ENCODE results near the gene THSD4.

THSD4 gene

DNA sequence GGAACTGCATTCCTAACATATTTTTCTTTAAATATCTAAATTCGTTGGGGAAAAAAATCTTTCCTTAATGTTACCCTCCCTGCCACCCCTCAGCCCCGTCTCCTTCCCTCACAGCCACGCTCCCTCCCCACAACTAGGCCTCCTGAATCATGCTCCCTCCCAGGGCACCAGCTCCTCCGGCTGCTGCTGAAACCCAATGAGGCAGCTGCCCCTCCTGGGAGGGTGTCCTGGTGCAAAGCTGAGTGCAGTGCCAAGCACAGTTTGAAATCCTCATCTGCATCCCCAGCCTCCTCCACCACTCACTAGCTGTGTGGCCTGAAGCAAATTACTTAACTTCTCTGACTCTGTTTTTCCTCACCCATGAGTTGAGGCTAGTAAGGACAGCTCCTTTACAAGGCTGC, 692.4 kb downstream of the THSD4 start:
- no peaks in the 10 kb centered on the region for H3K36me3 ChIP-seq (ENCODE audit: insufficient read depth, low read length)
- no peak overlapping the region for H3K4me2 ChIP-seq (ENCODE audit: low read length)
- H2AFZ ChIP-seq (ENCODE audit: low read length), result no peak overlapping the region
- H3K27ac ChIP-seq (ENCODE audit: low read depth, low read length, poor library complexity, severe bottlenecking), result no peak overlapping the region
- H3K9me2 ChIP-seq (ENCODE audit: low read depth, low read length), result no peaks in the 10 kb centered on the region
- H3K9ac ChIP-seq (ENCODE audit: low read length), result no peak overlapping the region
- no peaks in the 10 kb centered on the region for H4K20me1 ChIP-seq (ENCODE audit: insufficient read depth, low read length)
- no peaks in the 10 kb centered on the region for H3K79me2 ChIP-seq (ENCODE audit: insufficient read depth, low read length)
- no peak overlapping the region for H3K4me3 ChIP-seq (ENCODE audit: low read depth, low read length, poor library complexity, severe bottlenecking)
- peaks cover 19% of the 10 kb centered on the region for H3K4me1 ChIP-seq (ENCODE audit: insufficient read depth, low read length, severe bottlenecking)
- H3K9me3 ChIP-seq (ENCODE audit: low read length), result no peaks in the 10 kb centered on the region
- H3F3A ChIP-seq (ENCODE audit: insufficient read depth, low read length), result no peaks in the 10 kb centered on the region
- H3K27me3 ChIP-seq (ENCODE audit: insufficient read depth, low read length), result no peaks in the 10 kb centered on the region
- TF ChIP-seq, protein P1, sequence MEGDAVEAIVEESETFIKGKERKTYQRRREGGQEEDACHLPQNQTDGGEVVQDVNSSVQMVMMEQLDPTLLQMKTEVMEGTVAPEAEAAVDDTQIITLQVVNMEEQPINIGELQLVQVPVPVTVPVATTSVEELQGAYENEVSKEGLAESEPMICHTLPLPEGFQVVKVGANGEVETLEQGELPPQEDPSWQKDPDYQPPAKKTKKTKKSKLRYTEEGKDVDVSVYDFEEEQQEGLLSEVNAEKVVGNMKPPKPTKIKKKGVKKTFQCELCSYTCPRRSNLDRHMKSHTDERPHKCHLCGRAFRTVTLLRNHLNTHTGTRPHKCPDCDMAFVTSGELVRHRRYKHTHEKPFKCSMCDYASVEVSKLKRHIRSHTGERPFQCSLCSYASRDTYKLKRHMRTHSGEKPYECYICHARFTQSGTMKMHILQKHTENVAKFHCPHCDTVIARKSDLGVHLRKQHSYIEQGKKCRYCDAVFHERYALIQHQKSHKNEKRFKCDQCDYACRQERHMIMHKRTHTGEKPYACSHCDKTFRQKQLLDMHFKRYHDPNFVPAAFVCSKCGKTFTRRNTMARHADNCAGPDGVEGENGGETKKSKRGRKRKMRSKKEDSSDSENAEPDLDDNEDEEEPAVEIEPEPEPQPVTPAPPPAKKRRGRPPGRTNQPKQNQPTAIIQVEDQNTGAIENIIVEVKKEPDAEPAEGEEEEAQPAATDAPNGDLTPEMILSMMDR (IDR thresholded peaks at IDR 0.05; ENCODE audit: low read length), result no peak
- TF ChIP-seq EZH2 (IDR thresholded peaks at IDR 0.05; ENCODE audit: borderline replicate concordance, low read length), result no peak

DNA sequence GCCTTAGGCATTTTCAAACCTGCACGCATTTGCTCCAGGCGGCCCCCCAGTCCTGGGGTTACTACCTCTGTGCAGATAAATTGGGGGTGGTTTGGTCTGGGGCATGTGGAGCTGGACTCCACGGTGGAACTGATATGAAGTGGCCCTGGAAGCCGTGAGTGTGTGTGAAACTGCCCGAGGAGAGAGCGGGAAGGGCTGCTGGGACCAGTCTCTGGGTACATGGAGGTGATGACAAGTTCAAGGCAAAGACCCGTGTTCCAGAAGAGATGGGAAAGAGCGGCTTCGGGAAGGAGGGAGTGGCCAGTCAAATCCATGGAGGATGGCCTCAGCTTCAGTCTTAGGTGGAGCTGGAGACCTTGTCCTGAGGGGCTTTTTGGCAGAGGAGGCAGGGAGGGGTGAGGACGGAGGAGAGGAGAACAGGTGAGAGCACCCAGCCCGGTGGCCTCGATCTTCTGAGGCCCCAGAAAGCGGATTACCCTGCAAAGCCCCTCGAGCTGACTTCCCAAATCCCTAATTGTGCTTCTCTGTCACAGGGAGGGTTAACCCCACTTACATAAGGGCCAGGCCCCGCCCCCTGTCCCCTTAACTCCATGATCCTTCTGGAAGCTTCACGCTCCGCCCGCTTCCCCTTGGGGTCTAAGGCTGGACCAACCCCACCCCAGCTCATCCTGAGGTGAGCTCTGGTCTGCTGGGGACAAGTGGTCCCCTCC, 693.2 kb downstream of the THSD4 start:
- Histone ChIP-seq H3F3A (ENCODE audit: insufficient read depth, low read length) (no peaks in the 10 kb centered on the region), H3K9me2 (ENCODE audit: low read depth, low read length) (no peaks in the 10 kb centered on the region), H4K20me1 (ENCODE audit: insufficient read depth, low read length) (no peaks in the 10 kb centered on the region), H3K9me3 (ENCODE audit: low read length) (no peaks in the 10 kb centered on the region), H3K27ac (ENCODE audit: low read depth, low read length, poor library complexity, severe bottlenecking) (no peak overlapping the region), H3K4me1 (ENCODE audit: insufficient read depth, low read length, severe bottlenecking) (peaks cover 15% of the 10 kb centered on the region), H3K79me2 (ENCODE audit: insufficient read depth, low read length) (no peaks in the 10 kb centered on the region), H3K4me2 (ENCODE audit: low read length) (no peak overlapping the region), H3K9ac (ENCODE audit: low read length) (no peak overlapping the region), H3K36me3 (ENCODE audit: insufficient read depth, low read length) (no peaks in the 10 kb centered on the region), H2AFZ (ENCODE audit: low read length) (no peak overlapping the region), H3K27me3 (ENCODE audit: insufficient read depth, low read length) (no peaks in the 10 kb centered on the region), H3K4me3 (ENCODE audit: low read depth, low read length, poor library complexity, severe bottlenecking) (no peak overlapping the region)
- TF ChIP-seq, protein P1 (IDR thresholded peaks at IDR 0.05; ENCODE audit: low read length), result no peak
- TF ChIP-seq EZH2 (IDR thresholded peaks at IDR 0.05; ENCODE audit: borderline replicate concordance, low read length), result no peak

DNA sequence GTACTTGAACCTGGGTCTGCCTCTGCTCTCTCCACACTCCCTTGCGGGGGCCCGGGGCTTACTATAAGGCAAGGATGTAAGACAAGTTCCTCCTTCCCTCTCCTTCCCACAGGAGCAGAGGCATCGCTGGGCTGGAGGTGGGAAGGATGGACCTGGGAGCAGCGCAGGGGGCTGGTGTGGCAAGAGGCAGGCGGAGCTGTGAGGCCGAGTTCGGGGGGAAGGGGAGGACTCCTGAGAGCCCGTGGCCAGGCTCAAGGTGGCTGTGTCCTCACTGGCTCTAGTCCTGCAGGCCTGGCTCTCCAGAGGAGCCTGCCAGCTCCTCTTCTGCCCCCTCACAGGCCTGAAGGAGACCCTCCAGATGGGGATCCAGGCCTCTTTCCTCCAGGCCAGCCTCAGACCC, 694.1 kb downstream of the THSD4 start:
- H3K9me2 ChIP-seq (ENCODE audit: low read depth, low read length), result no peaks in the 10 kb centered on the region
- no peaks in the 10 kb centered on the region for H3K36me3 ChIP-seq (ENCODE audit: insufficient read depth, low read length)
- no peaks in the 10 kb centered on the region for H3K9me3 ChIP-seq (ENCODE audit: low read length)
- H2AFZ ChIP-seq (ENCODE audit: low read length), result no peak overlapping the region
- no peak overlapping the region for H3K4me3 ChIP-seq (ENCODE audit: low read depth, low read length, poor library complexity, severe bottlenecking)
- peaks cover 9% of the 10 kb centered on the region for H3K4me1 ChIP-seq (ENCODE audit: insufficient read depth, low read length, severe bottlenecking)
- no peak overlapping the region for H3K4me2 ChIP-seq (ENCODE audit: low read length)
- no peak overlapping the region for H3K9ac ChIP-seq (ENCODE audit: low read length)
- no peaks in the 10 kb centered on the region for H4K20me1 ChIP-seq (ENCODE audit: insufficient read depth, low read length)
- no peaks in the 10 kb centered on the region for H3K27me3 ChIP-seq (ENCODE audit: insufficient read depth, low read length)
- H3F3A ChIP-seq (ENCODE audit: insufficient read depth, low read length), result no peaks in the 10 kb centered on the region
- H3K79me2 ChIP-seq (ENCODE audit: insufficient read depth, low read length), result no peaks in the 10 kb centered on the region
- no peak overlapping the region for H3K27ac ChIP-seq (ENCODE audit: low read depth, low read length, poor library complexity, severe bottlenecking)
- TF ChIP-seq, protein P1 (IDR thresholded peaks at IDR 0.05; ENCODE audit: low read length), result no peak
- TF ChIP-seq EZH2 (IDR thresholded peaks at IDR 0.05; ENCODE audit: borderline replicate concordance, low read length), result no peak
